Femur (tissue), 1 donor: ENCODE results near the gene TTC19.
"Not testable (repeated sequence)": the region's sequence is repeated elsewhere in the genome, so short reads cannot be mapped to it uniquely, and the experiment has no call there.

Experiments used
- DNase-seq: peaks from one replicate; pipeline ENCODE4 v3.0.0-alpha.2; 2017

The TTC19 gene

DNA sequence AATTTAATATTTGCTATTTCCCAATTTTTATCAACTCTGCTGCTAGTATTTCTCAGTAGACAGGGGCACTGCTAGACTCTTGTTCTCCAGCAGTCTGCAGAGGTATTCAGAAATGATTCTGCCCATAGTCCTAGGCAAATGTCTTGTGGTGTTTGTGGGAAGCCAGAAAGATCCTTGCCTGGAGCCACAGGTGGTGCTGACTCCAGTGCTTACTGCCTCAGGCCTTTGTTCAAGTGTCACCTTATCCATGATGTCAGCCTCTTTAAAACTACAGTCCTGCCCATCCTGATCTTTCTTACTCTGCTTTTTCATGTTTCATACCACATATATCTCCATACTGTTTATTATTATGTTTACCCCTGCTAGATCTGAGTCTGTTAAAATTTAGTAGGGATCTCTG, 26.6 kb upstream of the TTC19 start:
- DNase-seq, result no peak

DNA sequence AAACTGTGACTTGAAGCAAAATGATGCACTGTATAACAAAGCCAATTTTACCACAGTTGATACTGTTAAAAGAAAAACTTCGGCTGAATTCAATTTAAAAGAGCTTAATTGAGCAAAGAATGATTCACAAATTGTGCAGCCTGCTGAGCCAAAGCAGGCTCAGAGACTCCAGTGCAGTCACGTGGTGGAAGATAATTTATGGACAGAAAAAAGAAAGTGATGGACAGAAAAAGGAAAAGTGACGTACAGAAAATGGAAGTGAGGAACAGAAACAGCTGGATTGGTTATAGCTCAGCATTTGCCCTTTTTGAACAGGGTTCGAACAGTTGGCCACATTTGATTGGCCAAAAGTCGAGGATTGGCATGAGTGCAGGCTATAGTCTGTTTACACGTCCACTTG, 25.8 kb upstream of the TTC19 start:
- DNase-seq, result no peak

DNA sequence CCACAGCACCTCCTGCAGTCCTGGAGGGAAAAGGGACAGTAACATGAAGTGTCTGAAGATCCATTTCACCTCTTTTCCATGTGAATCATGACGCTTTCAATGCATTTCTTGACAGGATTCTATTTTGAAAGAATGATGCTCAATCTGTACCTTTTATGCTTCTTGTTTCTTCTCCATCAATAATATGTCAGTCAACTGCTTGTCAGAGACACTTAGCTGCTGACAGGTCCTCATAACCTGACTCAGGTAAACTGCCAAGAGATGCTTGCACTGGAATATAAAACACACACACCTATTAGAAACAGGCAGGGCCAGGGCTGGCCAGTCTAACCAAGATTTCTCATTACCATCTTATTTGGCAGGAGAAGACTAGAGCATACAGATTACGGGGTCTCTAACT, 21.7 kb upstream of the TTC19 start:
- DNase-seq, result no peak

DNA sequence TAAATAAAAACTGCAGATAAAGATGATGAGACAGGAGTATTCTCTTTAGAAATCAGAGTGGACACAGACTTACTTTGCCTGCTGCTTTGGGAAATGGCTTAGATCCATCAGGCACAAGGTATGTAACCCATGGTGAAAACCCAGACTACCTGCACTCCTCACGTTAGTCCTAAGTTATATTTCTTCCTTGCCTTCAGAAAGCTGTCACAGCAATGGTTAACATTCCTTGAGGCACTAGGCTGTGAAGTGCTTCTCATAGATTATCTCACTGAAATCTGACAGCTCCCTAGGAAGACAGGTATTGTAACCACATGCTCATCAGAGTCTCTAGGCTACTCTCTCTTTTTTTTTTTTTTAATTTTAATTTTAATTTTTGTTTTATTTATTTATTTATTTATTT, 21.0 kb upstream of the TTC19 start:
- DNase-seq, result no peak

DNA sequence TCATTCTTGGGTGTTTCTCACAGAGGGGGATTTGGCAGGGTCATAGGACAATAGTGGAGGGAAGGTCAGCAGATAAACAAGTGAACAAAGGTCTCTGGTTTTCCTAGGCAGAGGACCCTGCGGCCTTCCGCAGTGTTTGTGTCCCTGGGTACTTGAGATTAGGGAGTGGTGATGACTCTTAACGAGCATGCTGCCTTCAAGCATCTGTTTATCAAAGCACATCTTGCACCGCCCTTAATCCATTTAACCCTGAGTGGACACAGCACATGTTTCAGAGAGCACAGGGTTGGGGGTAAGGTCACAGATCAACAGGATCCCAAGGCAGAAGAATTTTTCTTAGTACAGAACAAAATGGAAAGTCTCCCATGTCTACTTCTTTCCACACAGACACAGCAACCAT, 20.6 kb upstream of the TTC19 start:
- DNase-seq, result not testable (repeated sequence)

DNA sequence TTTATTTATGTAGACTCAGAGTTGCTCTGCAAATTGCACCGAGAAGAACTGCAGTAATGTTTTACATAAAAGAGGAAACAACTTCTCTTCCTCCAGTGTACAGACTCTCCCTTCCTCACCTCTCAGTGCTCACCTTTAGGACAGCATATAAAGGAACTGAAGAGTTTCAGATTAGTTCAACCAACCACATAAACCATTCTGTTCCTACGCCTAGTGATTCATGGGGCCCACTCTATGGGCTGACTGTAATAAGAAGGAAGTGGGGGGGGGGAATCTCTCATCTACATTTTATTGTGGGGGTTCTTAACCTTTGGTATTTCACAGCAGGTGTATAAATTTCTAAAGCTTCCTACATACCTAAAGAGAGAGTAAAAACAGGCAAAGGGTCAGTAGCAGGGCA, 18.4 kb upstream of the TTC19 start:
- no peak for DNase-seq

DNA sequence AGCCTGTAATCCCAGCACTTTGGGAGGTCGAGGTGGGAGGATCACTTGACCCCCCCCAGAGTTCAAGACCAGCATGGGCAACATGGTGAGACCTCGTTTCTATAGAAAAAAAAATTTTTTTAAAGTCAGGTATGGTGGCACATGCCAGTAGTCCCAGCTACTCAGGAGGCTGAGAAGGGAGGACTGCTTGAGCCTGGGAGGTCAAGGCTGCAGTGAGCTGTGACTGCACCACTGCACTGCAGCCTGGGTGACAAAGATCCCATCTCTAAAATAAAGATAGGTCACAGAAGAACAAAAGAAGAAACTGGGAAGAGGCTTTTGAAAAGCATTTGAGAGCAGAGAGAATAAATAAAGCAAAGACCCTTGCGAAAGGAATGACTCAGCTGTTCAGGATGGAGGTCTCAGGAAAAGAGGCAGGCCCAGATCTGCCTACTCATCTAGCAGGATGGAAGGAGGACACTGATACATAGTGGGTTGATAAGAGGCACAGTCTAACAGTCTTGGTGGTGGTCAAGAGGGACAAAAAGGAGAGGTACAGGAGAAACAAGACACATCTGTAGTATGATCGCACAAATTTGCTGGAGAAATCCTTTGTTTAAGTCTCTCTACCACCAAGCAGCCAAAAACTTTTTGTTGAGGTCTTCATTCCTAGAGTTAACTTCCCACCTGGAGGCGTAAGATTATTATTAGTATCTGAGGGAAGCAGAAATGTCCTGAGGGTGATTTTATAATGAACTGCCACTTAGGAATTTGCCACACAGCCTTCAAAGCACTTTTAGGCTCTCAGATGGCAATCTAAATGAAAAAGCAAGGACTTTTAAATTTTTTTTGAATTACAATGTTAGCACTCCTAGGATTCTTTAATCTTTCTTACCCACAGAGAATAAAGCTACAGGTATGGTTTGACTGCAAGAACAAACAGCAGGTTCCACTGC, 17.7 kb upstream of the TTC19 start:
- DNase-seq, result no peak

DNA sequence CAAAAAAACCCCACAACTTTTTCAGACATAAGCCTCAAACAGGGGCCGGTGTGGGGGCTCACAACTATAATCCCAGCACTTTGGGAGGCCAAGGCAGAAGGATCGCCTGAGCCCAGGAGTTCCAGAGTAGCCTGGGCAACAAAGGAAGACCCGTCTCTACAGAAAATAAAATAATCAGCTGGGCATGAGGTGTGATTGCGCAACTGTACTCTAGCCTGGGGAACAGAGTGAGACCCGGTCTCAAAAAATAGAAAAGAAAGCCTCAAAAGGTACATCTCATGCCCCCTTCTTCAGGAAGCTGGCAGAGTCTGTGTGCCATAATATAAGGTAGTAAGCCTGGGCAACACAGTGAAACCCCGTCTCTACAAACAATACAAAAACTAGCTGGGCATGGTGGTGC, 3.3 kb upstream of the TTC19 start:
- DNase-seq, result no peak

DNA sequence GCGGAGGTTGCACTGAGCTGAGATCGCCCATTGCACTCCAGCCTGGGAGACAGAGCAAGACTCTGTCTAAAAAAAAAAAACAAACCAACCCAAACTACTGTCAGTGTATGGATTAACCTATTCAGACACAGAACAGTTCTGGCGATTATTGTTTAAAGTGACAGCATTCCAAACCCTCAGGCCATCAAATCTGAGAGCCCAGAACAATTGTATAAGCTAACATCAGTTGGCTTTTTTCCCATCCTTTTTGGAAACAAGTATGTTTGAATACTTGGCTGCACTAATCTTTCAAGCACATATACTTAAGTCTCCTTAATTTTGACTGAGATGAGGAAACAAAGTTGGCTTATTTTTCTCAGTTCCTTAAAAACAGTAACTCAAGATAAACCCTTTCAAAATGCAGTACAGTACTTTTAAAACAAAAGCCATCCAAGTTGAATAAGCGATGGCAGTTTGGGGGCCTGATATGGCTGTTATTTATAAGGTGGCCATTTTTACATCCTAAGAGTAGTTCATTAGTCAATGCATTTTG, 1.5 kb upstream of the TTC19 start:
- DNase-seq, result no peak

DNA sequence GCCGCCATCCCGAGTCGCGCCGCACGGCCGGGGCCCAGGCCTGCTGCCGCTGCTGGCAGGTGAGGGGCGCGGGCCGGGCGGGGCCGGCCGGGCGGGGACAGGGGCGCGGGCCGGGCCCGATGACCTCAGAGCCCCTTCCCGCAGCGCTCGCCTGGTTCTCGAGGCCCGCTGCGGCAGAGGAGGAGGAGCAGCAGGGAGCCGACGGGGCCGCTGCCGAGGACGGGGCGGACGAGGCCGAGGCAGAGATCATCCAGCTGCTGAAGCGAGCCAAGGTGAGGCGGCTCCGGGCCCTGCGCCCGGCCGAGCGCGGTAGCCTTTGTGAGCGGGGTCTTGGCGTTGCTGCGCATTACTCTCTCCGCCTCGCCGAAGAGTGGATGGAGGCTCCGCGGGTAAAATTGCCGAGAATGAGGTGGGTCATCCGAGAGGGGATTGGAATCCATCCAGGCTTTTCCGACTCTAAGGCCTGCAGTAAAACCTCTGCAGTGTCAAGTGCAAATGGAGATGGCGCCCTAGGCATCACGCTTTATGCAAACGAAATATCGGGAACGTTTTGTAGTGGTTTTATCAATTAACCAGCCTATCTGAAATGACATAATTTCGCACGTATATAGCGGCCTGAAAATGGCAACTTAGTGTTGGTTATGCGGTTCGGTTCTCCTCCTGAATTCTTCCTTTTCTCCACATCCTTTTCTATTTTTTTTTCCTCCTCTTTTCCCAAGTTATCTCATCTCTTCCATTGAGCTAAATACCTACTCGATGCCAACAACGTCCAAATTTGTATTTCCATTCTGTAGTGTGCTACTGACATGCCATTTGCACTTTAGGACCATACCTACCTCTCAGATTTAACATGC, 577 bp downstream of the TTC19 start:
- peak; percentile 69 for DNase-seq

DNA sequence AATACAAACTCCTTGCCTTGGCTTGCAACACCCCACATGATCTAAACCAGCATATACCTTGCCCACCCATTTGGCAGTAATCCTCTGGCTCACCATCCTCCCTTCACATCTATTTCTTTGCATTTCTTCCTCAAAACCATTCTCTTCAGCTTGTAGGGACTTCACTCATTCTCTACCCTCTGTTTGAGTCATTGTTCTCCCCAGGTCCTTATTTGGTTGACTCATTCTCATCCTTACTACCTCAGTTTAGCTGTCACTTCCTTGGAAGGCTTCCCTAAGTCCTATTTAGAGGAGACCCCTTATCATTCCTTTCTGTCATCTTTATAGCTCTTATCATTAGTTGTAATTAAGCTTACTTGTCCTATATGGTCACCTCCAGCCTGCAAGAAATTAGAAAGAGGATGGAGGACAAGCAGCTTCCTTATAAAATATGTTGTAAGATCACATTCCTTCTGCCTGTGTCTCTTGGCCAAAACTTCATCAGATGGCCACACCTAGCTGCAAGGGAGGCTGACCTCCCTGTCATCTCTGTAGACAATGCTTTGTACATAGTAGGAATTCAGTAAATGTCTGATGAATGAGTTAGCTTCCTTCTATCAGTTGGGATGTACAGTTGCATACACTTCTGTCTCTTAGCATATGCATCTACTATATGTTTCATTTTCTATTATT, 1.7 kb downstream of the TTC19 start:
- no peak for DNase-seq

DNA sequence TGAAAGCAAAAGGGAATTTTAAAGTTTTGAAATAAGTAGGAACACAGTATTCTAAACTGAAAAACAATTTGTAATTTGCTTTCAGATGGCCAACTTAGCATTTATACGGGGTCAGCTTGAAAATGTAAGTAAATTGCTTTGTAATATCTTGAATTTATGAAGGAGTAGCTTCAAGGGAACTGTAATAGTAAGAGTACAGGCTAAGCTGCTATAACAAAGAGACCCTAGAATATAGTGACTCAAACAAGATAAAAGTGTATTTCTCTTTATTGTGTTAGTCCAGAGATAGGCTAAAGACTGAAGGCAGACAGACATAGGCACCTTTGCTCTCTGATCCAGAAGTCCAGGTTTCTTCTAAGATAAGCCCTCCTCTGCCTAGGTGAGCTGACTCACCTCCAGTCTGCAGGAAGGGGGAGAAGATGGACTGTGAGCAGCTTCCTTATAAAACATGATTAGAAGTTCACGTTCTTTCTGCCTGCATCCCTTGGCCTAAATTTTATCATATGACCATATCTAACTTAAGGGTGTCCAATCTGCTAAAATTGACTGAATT, 3.2 kb downstream of the TTC19 start:
- no peak for DNase-seq

DNA sequence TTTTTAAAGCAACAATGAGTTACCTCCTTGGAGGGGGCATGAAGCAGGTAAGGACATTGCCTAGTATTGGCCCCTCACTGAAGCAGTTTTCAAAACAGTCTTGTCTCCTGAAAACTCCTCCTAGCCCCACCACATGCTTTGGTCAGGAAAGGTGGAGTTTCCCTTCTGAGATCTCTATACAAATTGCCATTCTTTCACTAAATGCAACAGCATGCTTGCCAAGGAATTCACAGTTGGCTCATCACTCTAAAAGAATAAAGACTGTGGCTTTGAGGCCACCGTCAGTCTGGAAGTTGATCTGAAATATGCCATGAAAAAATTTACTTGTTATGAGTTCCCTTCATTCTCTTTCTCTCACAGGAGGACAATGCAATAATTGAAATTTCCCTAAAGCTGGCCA, 4.2 kb downstream of the TTC19 start:
- no peak for DNase-seq

DNA sequence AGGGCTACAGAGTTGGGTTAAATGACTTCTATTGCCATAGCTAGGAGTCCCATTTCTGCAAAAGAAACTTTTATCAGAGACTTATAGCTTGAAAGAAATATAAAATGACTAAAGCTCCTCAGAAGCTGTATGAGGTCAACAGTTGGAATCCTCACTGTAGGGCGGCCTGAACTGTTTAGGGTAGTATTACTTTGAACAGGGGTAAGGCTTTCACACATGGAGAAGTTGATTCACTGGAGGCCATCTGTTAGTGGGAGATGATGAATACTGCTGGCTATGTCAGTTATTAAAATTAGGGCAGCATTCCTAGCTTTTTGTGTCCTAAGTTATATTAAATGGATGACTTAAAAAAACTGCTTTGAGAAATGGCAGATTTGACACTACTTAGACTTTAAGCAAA, 6.0 kb downstream of the TTC19 start:
- DNase-seq, result no peak

DNA sequence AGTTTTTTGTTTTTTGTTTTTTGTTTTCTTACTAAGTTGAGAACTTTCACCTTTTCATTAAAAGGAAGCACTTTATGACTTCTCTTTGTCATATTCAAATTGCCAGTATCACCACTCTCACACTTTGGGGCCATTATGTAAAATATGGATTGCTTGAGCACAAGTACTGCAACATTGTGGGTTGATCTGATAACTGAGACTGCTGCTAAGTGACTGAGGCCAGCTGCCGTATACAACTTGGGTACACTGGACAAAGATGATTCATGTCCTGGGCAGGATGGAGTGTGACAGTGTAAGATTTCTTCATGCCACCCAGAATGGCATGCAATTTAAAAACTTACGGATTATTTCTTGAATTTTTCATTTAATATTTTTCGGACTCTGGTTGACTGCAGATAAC, 7.8 kb downstream of the TTC19 start:
- no peak for DNase-seq

DNA sequence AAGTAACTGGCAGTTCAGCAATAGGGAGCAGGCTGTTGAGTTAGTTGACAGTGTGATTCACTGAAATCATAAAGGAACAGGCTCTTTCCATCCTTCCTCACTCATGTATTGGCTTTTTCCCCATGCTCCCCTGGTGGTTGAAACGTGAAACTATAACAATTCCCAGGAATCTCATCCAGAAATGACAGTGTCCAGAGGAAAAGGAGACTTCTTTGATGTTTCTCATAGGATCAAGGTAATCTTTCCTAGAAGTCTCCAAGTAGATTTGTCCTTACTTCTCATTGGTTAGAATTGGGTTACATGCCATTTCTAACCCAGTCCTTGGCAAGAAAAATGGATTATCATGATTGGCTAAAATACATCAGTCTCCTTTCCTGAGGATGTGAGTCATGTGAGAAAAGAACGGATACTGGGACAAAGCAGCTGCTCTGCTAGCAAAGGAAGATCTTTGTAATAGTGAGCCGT, 14.4 kb downstream of the TTC19 start:
- no peak for DNase-seq

DNA sequence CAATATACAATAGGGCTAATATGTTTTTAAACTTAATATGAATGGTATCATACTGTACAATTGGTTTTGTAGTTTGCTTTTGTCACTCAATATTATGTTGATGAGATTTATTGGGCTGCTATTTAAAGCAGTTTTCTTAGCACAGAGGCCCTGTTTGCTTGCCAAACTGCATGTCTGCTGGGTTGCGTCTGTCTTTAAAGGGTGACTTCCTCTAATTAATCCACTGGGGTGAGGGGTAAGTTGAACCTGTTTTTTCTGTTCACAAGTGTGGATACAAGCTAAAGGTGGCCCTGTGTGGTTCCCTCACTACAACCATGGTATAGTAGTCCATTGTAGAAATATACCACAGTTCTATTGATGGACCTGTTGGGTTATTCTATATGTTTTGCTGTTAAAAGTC, 19.7 kb downstream of the TTC19 start:
- no peak for DNase-seq

DNA sequence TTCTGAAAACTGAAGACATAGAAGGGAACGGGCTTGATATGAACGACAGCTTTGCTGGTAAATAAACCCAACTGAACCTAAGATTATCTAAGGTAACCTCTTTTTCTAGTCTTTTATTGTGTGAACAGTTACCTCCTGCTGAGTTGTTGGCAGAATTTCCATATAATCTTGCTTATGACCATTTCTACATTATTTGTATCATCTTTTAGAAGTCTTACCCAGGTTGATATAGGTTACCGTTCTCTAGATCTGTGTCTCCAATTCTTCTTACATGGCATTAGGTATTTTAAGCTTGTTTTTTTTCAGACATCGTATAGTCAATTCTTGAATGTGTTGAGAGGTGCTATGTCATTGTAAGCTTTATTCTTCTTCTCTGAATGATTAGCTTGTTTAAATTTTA, 24.3 kb downstream of the TTC19 start:
- DNase-seq, result no peak

DNA sequence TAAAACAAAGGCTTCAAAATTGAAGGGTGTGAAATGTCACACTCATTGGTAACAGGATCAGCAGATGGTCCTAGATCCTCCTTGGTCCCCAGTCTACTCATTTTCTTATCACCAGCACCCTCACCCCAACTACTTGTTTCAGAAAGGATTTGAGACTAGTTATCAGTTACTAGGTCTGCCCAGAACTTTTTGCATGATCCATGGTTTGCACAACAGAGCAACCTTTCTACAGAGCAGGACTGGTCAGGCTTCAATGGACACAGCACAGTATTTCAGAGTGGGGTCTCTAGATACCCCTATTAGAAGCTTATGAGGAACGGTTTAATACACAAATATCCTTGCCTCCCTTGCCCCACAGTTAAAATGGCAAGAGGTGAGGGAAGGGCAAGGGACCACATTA, 25.6 kb downstream of the TTC19 start:
- DNase-seq, result no peak

DNA sequence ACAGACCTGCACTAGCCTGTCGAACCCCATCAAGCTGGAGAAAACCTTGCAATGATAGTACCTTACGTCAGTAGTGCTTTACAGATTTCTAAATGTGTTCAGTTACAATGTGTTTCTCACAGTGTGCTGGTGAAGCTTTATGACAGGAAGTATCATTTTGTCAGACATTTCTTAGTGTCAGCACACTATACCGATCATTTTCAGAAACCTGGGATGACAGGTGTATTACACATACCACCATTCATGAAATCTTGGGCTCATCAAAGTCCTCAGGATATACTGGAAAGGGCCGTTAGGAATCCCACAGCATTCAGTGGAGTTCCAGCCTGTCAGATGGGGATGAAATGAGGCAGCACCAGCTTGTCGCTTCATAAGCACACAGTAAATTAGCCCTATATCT, 27.3 kb downstream of the TTC19 start:
- DNase-seq, result no peak

DNA sequence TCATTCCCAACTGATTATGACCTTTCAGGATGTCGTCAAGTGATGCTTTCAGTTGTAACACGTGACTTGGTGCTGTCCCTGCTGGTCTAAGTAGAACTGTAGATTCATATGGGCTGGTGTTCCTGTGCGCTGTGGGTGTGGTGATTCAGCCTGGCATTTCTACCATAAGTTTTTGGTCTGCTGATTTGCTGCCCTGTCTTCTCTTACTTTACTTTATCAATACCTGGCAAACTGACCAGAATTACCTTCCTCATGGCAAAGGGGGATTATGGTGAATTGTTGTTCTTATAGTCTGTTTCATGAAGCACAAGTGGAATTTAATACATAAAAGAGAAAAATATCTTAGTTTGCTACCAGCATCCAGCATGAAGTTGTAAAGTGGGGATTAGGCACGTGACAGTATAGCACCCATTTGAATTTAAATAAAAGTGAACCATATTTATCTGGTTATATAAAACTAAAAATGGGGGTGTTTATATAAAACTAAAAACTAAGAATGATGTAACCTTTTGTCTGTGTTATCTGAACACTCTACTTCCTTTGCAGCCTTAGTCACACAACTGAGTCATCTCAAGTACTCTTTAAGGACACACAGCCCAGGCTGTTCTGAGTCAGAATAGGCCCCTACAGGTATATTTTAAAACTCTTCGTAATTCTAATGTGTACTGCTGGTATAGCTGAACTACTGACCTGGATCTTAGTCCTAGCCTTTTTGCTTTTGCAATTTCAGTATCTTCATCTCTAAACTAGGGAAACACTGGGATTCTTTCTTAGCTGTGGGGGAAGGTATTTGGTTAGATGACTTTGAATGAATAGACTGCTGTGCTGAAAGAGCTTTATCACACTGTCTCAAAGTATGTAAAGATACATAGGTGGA, 28.3 kb downstream of the TTC19 start:
- DNase-seq, result no peak
